ENCODE results near the gene ZNF460. TPM values are rescaled to one million over a fixed set of nuclear protein-coding genes. Genes with fewer than 3 reads are reported as not detected.
A peak's percentile ranks its signal among the peaks of the same experiment; 100 is the strongest.
"Not testable (repeated sequence)": the region's sequence is repeated elsewhere in the genome, so short reads cannot be mapped to it uniquely, and the experiment has no call there.

The ZNF460 gene
- total and polyA plus RNA-seq, 2 of the 13 experiments (the other 11 are each of a cell fraction or from before 2014, with no cell fraction given) = 14.5 to 44.8 TPM

DNA sequence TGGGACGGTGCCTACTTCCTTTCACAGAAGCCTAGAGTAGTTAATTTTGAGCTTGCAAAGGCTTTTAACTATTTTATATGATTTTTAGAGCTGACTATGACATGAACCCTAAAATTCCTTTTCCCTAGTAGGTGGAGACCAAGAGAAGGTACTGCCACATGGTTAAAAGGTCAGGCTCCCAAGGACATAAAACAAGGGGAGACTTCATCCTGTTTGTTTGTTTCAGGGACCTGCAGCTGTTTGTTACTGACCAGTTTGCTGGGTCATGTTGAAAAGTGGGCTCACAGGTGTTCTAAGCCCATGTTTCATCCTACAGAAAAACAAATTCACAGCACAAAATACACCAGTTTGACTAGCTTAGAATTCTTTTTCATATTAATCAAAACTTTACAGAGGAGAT lies 3.9 kb upstream of the ZNF460 start (continued):
- TF ChIP-seq, protein P1, sequence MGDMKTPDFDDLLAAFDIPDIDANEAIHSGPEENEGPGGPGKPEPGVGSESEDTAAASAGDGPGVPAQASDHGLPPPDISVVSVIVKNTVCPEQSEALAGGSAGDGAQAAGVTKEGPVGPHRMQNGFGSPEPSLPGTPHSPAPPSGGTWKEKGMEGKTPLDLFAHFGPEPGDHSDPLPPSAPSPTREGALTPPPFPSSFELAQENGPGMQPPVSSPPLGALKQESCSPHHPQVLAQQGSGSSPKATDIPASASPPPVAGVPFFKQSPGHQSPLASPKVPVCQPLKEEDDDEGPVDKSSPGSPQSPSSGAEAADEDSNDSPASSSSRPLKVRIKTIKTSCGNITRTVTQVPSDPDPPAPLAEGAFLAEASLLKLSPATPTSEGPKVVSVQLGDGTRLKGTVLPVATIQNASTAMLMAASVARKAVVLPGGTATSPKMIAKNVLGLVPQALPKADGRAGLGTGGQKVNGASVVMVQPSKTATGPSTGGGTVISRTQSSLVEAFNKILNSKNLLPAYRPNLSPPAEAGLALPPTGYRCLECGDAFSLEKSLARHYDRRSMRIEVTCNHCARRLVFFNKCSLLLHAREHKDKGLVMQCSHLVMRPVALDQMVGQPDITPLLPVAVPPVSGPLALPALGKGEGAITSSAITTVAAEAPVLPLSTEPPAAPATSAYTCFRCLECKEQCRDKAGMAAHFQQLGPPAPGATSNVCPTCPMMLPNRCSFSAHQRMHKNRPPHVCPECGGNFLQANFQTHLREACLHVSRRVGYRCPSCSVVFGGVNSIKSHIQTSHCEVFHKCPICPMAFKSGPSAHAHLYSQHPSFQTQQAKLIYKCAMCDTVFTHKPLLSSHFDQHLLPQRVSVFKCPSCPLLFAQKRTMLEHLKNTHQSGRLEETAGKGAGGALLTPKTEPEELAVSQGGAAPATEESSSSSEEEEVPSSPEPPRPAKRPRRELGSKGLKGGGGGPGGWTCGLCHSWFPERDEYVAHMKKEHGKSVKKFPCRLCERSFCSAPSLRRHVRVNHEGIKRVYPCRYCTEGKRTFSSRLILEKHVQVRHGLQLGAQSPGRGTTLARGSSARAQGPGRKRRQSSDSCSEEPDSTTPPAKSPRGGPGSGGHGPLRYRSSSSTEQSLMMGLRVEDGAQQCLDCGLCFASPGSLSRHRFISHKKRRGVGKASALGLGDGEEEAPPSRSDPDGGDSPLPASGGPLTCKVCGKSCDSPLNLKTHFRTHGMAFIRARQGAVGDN (CRISPR knock-in tag; IDR thresholded peaks at IDR 0.05) = no peak
- TF ChIP-seq GATAD2A (CRISPR knock-in tag; IDR thresholded peaks at IDR 0.05) = peak; percentile 57; the same call in 1 of the 2 replicates
- TF ChIP-seq, protein P2, sequence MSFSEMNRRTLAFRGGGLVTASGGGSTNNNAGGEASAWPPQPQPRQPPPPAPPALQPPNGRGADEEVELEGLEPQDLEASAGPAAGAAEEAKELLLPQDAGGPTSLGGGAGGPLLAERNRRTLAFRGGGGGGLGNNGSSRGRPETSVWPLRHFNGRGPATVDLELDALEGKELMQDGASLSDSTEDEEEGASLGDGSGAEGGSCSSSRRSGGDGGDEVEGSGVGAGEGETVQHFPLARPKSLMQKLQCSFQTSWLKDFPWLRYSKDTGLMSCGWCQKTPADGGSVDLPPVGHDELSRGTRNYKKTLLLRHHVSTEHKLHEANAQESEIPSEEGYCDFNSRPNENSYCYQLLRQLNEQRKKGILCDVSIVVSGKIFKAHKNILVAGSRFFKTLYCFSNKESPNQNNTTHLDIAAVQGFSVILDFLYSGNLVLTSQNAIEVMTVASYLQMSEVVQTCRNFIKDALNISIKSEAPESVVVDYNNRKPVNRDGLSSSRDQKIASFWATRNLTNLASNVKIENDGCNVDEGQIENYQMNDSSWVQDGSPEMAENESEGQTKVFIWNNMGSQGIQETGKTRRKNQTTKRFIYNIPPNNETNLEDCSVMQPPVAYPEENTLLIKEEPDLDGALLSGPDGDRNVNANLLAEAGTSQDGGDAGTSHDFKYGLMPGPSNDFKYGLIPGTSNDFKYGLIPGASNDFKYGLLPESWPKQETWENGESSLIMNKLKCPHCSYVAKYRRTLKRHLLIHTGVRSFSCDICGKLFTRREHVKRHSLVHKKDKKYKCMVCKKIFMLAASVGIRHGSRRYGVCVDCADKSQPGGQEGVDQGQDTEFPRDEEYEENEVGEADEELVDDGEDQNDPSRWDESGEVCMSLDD (CRISPR knock-in tag; IDR thresholded peaks at IDR 0.05; ENCODE audit: borderline replicate concordance) = peak; percentile 76; the same call in 1 of the 2 replicates
- peak; percentile 11; the same call in 1 of the 2 replicates for TF ChIP-seq HNF4G (IDR thresholded peaks at IDR 0.05; ENCODE audit: borderline replicate concordance, low read depth, low read length)
- TF ChIP-seq HNF4G (CRISPR knock-in tag; IDR thresholded peaks at IDR 0.05; ENCODE audit: borderline replicate concordance, low read depth) = no peak
- TF ChIP-seq, protein P3, sequence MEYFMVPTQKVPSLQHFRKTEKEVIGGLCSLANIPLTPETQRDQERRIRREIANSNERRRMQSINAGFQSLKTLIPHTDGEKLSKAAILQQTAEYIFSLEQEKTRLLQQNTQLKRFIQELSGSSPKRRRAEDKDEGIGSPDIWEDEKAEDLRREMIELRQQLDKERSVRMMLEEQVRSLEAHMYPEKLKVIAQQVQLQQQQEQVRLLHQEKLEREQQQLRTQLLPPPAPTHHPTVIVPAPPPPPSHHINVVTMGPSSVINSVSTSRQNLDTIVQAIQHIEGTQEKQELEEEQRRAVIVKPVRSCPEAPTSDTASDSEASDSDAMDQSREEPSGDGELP (IDR thresholded peaks at IDR 0.05; ENCODE audit: borderline replicate concordance, low read depth) = peak; percentile 56; the same call in 1 of the 2 replicates
- no peak for TF ChIP-seq CERS6 (CRISPR knock-in tag; IDR thresholded peaks at IDR 0.05)
- TF ChIP-seq CCAR2 (optimal IDR thresholded peaks at IDR 0.05; ENCODE audit: low read depth, low read length) = no peak
- peak; percentile 48; the same call in 1 of the 2 replicates for TF ChIP-seq HNF4A (CRISPR knock-in tag; IDR thresholded peaks at IDR 0.05)
- 0 out of 2 replicates have a peak, but pooled peaks have one; percentile 27 for TF ChIP-seq MED1 (CRISPR knock-in tag; IDR thresholded peaks at IDR 0.05)

DNA sequence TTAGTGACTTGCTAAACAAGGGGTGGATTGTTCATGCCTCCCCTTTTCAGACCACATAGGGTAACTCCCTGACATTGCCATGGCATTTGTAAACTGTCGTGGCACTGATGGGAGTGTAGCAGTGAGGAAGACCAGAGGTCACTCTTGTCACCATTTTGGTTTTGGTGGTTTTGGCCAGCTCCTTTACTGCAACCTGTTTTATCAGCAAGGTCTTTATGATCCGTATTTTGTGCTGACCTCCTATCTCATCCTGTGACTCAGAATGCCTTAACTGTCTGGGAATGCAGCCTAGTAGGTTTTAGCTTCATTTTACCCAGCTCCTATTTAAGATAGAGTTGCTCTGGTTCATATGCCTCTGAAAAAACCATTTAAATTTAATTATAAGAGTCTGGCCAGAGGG lies 1.8 kb upstream of the ZNF460 start:
- DNase-seq (ENCODE audit: low spot score); H3K4me3 ChIP-seq (replicated peaks in 1 of 3; ENCODE audit: insufficient read depth in 1 of 3, low read depth in 2 of 3, low read length in 3 of 3); H3K9ac ChIP-seq (ENCODE audit: insufficient read depth, low read depth, low read length); H3K27ac ChIP-seq (ENCODE audit: extremely low read length, insufficient read depth, low read length); H3K36me3 ChIP-seq (replicated peaks in 1 of 2; ENCODE audit: control insufficient read depth in 1 of 2, insufficient read depth in 2 of 2, low read length in 2 of 2); H2AFZ ChIP-seq (ENCODE audit: low read length); in situ Hi-C loops (cut with HindIII; ENCODE audit: extremely low pct_ligation_motif_present, low pct_unique_long_range_greater_than_20kb); H3K4me2 ChIP-seq (ENCODE audit: low read depth, low read length); H3K9me3 ChIP-seq (ENCODE audit: low read length); ATAC-seq; POLR2A ChIA-PET; CTCF ChIA-PET (ENCODE audit: low intra/inter-chr PET ratio, low total read pairs); BruUV-seq (replicated peaks); FAIRE-seq; H3K27me3 ChIP-seq (ENCODE audit: control insufficient read depth in 1 of 2, insufficient read depth in 2 of 2, low read length in 2 of 2); intact Hi-C loops (cut with micrococcal nuclease; ENCODE audit: unreplicated experiment): not testable (repeated sequence)
- H4K20me1 ChIP-seq (ENCODE audit: insufficient read depth, low read length) = peaks cover 14% of the 10 kb centered on the region
- peaks cover 57% of the 10 kb centered on the region for H3K4me1 ChIP-seq (ENCODE audit: insufficient read depth, low read length)
- WGBS (ENCODE audit: low lambda C conversion rate) = 89% methylated on average over 2 of the region's 2 CpGs
- H3K79me2 ChIP-seq (ENCODE audit: insufficient read depth, low read length) = peaks cover 32% of the 10 kb centered on the region
